Transverse colon (tissue), 4 donors: ENCODE data around the gene PSG4.
"Not testable (repeated sequence)": the region's sequence is repeated elsewhere in the genome, so short reads cannot be mapped to it uniquely, and the experiment has no call there.

Experiments used
- POLR2A ChIP-seq: fragments of 450-650 bp; IDR thresholded peaks from one replicate; pipeline ENCODE4 v1.6.1; 2016; ENCODE audit warnings: antibody characterized with exemption, mild to moderate bottlenecking, moderate library complexity
- POLR2AphosphoS5 ChIP-seq, 3 donors: sonication (generic); formaldehyde crosslinking; IDR thresholded peaks; one replicate each; pipeline ENCODE4 v1.6.1; 2016; ENCODE audit warnings: antibody characterized with exemption in 3 of 3
- TF ChIP-seq, protein P1 (sequence below), 5 experiments: fragments of 200-600 bp in 3 of 5; fragments of 450-650 bp in 2 of 5; sonication (generic) in 3 of 5; IDR thresholded peaks; 1 replicate in 2 of 5; 2 replicates in 3 of 5; pipeline ENCODE4 v1.5.1; 2016 to 2017; ENCODE audit warnings: antibody characterized with exemption in 5 of 5, inconsistent platforms in 3 of 5, mild to moderate bottlenecking in 2 of 5, moderate library complexity in 1 of 5

DNA sequence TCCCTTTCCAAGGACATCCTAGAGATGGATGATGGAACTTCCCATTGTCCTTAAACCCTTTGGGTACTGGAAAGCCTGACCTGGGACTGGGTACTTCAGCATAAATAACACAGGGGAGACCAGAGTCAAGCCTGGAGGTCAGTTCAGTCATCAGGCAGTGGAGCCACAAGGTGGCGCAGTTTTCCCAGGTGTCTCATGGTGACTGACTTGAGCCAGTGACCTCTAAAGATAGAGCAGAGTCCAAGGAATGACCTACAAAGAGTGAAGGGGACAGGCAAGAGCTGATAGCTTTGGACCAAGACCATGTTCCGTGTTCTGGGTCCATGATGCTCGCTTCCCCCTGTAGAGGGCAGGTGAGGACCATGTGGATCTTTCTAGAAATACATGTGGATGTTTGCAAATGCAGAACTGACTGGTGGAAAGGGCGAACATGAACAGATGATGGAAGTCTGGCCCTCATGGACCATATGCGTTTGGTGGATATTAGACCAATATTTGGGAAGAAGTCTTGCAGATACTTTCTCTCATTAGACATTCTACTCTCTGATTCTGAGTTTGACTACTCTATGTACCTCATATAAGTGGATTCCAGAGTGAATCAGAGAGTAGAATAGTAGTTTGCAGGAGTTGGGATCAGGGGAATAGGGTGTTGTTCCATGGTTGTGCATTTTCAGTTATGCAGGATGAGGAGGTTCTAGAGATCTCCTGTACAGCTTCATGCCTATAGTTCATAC lies 6.6 kb downstream of the PSG4 start:
- TF ChIP-seq, protein P1, sequence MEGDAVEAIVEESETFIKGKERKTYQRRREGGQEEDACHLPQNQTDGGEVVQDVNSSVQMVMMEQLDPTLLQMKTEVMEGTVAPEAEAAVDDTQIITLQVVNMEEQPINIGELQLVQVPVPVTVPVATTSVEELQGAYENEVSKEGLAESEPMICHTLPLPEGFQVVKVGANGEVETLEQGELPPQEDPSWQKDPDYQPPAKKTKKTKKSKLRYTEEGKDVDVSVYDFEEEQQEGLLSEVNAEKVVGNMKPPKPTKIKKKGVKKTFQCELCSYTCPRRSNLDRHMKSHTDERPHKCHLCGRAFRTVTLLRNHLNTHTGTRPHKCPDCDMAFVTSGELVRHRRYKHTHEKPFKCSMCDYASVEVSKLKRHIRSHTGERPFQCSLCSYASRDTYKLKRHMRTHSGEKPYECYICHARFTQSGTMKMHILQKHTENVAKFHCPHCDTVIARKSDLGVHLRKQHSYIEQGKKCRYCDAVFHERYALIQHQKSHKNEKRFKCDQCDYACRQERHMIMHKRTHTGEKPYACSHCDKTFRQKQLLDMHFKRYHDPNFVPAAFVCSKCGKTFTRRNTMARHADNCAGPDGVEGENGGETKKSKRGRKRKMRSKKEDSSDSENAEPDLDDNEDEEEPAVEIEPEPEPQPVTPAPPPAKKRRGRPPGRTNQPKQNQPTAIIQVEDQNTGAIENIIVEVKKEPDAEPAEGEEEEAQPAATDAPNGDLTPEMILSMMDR (IDR thresholded peaks at IDR 0.05): peak in 2 of 5 experiments; percentile 4 to 12
- not testable (repeated sequence) for TF ChIP-seq POLR2AphosphoS5 (IDR thresholded peaks at IDR 0.05); POLR2A
